OCI-LY1 (cell line): ENCODE results near the gene STAG2.
"Not testable (repeated sequence)": the region's sequence is repeated elsewhere in the genome, so short reads cannot be mapped to it uniquely, and the experiment has no call there.

ENCODE experiments used
- EZH2 ChIP-seq: fragments of 200-600 bp; sonication (generic), shearing (Covaris generic); IDR thresholded peaks from 2 replicates; pipeline ENCODE4 v1.8.0; 2017; ENCODE audit warnings: borderline replicate concordance, mixed run types, mild to moderate bottlenecking, antibody characterized with exemption, low read length, moderate library complexity, mixed read lengths
- TF ChIP-seq, protein P1 (sequence below): fragments of 200-600 bp; sonication (generic), shearing (Covaris generic); IDR thresholded peaks from 2 replicates; pipeline ENCODE4 v1.5.1; 2017; ENCODE audit warnings: mild to moderate bottlenecking, antibody characterized with exemption, low read length, moderate library complexity, mixed read lengths

DNA sequence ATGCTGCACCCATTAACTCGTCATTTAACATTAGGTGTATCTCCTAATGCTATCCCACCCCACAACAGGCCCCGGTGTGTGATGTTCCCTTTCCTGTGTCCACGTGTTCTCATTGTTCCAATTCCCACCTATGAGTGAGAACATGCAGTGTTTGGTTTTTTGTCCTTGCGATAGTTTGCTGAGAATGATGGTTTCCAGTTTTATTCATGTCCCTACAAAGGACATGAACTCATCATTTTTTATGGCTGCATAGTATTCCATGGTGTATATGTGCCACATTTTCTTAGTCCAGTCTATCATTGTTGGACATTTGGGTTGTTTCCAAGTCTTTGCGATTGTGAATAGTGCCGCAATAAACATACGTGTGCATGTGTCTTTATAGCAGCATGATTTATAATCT is 143.0 kb downstream of the STAG2 start:
- TF ChIP-seq, protein P1, sequence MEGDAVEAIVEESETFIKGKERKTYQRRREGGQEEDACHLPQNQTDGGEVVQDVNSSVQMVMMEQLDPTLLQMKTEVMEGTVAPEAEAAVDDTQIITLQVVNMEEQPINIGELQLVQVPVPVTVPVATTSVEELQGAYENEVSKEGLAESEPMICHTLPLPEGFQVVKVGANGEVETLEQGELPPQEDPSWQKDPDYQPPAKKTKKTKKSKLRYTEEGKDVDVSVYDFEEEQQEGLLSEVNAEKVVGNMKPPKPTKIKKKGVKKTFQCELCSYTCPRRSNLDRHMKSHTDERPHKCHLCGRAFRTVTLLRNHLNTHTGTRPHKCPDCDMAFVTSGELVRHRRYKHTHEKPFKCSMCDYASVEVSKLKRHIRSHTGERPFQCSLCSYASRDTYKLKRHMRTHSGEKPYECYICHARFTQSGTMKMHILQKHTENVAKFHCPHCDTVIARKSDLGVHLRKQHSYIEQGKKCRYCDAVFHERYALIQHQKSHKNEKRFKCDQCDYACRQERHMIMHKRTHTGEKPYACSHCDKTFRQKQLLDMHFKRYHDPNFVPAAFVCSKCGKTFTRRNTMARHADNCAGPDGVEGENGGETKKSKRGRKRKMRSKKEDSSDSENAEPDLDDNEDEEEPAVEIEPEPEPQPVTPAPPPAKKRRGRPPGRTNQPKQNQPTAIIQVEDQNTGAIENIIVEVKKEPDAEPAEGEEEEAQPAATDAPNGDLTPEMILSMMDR, result not testable (repeated sequence)
- TF ChIP-seq EZH2, result not testable (repeated sequence)
